Keratinocyte (primary cell): ENCODE results near the gene TCF7L2.

Experiments
- EZH2 ChIP-seq: IDR thresholded peaks from one replicate; pipeline ENCODE4 v1.6.1; 2012; ENCODE audit warnings: inconsistent platforms, mild to moderate bottlenecking, low read length, moderate library complexity
- TF ChIP-seq, protein P1 (sequence below), 3 experiments: IDR thresholded peaks in 1 of 3; conservative IDR thresholded peaks in 1 of 3; optimal IDR thresholded peaks in 1 of 3; 2 replicates in 2 of 3; 3 replicates in 1 of 3; pipeline versions ENCODE3 to v1.5.1; 2011; ENCODE audit warnings: low read length in 3 of 3, mild to moderate bottlenecking in 3 of 3, moderate library complexity in 2 of 3, control low read depth in 1 of 3, inconsistent platforms in 1 of 3; ENCODE audit not compliant: insufficient read depth in 2 of 3; ENCODE audit errors: extremely low read depth in 1 of 3

DNA sequence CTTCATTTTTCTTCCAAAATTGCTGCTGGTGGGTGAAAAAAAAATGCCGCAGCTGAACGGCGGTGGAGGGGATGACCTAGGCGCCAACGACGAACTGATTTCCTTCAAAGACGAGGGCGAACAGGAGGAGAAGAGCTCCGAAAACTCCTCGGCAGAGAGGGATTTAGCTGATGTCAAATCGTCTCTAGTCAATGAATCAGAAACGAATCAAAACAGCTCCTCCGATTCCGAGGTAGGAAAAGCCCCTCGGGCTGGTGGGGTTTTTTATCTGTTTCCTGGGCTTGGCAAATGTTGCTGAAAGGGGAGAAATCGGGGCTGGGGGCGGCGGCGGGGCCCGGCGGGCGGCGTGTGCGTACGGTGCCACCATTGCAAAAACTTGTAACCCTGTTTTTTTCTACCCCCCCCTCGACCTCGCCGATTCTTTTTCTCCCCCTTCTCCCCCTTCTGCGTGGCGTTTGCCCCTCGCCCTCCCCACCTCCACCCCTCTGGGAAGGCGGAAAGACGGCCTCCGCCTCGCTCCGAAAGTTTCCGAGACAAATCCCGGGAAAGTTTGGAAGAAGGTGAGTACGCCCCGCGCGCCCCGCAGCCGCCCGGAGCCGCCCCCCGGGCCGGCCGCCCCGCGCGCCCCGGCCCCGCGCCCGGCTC is 789 bp downstream of the TCF7L2 start:
- TF ChIP-seq, protein P1, sequence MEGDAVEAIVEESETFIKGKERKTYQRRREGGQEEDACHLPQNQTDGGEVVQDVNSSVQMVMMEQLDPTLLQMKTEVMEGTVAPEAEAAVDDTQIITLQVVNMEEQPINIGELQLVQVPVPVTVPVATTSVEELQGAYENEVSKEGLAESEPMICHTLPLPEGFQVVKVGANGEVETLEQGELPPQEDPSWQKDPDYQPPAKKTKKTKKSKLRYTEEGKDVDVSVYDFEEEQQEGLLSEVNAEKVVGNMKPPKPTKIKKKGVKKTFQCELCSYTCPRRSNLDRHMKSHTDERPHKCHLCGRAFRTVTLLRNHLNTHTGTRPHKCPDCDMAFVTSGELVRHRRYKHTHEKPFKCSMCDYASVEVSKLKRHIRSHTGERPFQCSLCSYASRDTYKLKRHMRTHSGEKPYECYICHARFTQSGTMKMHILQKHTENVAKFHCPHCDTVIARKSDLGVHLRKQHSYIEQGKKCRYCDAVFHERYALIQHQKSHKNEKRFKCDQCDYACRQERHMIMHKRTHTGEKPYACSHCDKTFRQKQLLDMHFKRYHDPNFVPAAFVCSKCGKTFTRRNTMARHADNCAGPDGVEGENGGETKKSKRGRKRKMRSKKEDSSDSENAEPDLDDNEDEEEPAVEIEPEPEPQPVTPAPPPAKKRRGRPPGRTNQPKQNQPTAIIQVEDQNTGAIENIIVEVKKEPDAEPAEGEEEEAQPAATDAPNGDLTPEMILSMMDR (optimal IDR thresholded peaks at IDR 0.05 in 1 of 3, IDR thresholded peaks at IDR 0.05 in 1 of 3, conservative IDR thresholded peaks at IDR 0.05 in 1 of 3; ENCODE audit: extremely low read depth in 1 of 3, insufficient read depth in 2 of 3, low read length in 3 of 3), result no peak
- no peak for TF ChIP-seq EZH2
